Hepatocyte (in vitro differentiated cells): ENCODE results near the gene SYVN1.

Source experiments
- CTCF ChIP-seq: fragments of 200-600 bp; sonication (generic); IDR thresholded peaks from 2 replicates; pipeline ENCODE4 v1.5.1; 2016; ENCODE audit warnings: antibody characterized with exemption, mild to moderate bottlenecking; ENCODE audit not compliant: poor library complexity
- EZH2 ChIP-seq: fragments of 200-600 bp; sonication (generic); IDR thresholded peaks from 2 replicates; pipeline ENCODE4 v1.6.1; 2016; ENCODE audit warnings: antibody characterized with exemption, mild to moderate bottlenecking, borderline replicate concordance

- TF ChIP-seq EZH2 (no peak), CTCF (no peak)
Observed at GRCh38 chr11:65134952-65135632, 773 bp upstream of the SYVN1 start.
